A549 (cell line): ENCODE data around the gene SLC66A2. TPM values are rescaled to one million over a fixed set of nuclear protein-coding genes. Genes with fewer than 3 reads are reported as not detected.

Experiments used
- ATAC-seq, 2 experiments: fragments of 200-7000 bp in 1 of 2; fragments of >200 bp in 1 of 2; cut with Nextera tagmentation in 1 of 2; cut with Tn5 transposase in 1 of 2; 3 replicates each; pipeline versions ENCODE4 v1.8.0 to v1.9.1; 2018 to 2020; ENCODE audit warnings: mild to moderate bottlenecking in 1 of 2, moderate library complexity in 1 of 2
- CTCF ChIA-PET: fragments of 300-600 bp; sonication (Branson Sonifier 250); formaldehyde crosslinking; extraction: SDS; loops from one replicate; lab custom pipeline; 2021; ENCODE audit warnings: antibody characterized with exemption, inconsistent platforms; lab: Yijun Ruan, JAX
- POLR2A ChIA-PET: fragments of 350-600 bp; formaldehyde crosslinking; extraction: SDS; loops from one replicate; lab custom pipeline; 2021; ENCODE audit warnings: antibody characterized with exemption, inconsistent platforms; lab: Yijun Ruan, JAX
- DNase-seq, 2 experiments: peaks; one replicate each; pipeline versions ENCODE4 v3.0.0 to v3.0.0-alpha.2; 2011 to 2016; ENCODE audit warnings: low read depth in 1 of 2, low spot score in 1 of 2
- FAIRE-seq: peaks from 2 replicates; lab custom pipeline; 2011; peaks lifted over from hg19 to GRCh38; lab: Jason Lieb, UNC
- H3K27ac ChIP-seq, 2 experiments: fragments of >200 bp; sonication (Bioruptor Twin); formaldehyde crosslinking; 3 replicates each; pipeline ENCODE4 v1.5.1; 2016 to 2017
- H3K4me1 ChIP-seq: fragments of >200 bp; sonication (Bioruptor Twin); formaldehyde crosslinking; 3 replicates; pipeline ENCODE4 v1.6.1; 2016
- H3K4me2 ChIP-seq: fragments of >200 bp; sonication (Bioruptor Twin); formaldehyde crosslinking; 3 replicates; pipeline ENCODE4 v1.6.1; 2016
- H3K4me3 ChIP-seq: fragments of >200 bp; sonication (Bioruptor Twin); formaldehyde crosslinking; 3 replicates; pipeline ENCODE4 v1.5.1; 2016
- H3K9me3 ChIP-seq: fragments of >200 bp; sonication (Bioruptor Twin); formaldehyde crosslinking; 3 replicates; pipeline ENCODE4 v1.6.1; 2016
- BCL3 ChIP-seq: fragments of >200 bp; sonication (Bioruptor Twin); formaldehyde crosslinking; IDR thresholded peaks from 3 replicates; pipeline ENCODE4 v1.6.1; 2016
- E2F6 ChIP-seq: IDR thresholded peaks from 2 replicates; pipeline ENCODE4 v1.6.1; 2012; ENCODE audit warnings: low read depth, borderline replicate concordance
- ELK1 ChIP-seq: fragments of 150-350 bp; IDR thresholded peaks from 2 replicates; pipeline ENCODE4 v1.6.1; 2014; ENCODE audit warnings: low read depth, mild to moderate bottlenecking, low read length
- ESRRA ChIP-seq: fragments of 150-350 bp; IDR thresholded peaks from 2 replicates; pipeline ENCODE4 v1.6.1; 2014; ENCODE audit warnings: mild to moderate bottlenecking, low read length, borderline replicate concordance
- FOSL2 ChIP-seq, 2 experiments: fragments of 450-650 bp in 1 of 2; fragments of >200 bp in 1 of 2; sonication (Bioruptor Twin) in 1 of 2; formaldehyde crosslinking; IDR thresholded peaks; 2 replicates each; pipeline versions ENCODE4 v1.5.0 to v1.6.1; 2016 to 2020; ENCODE audit warnings: mild to moderate bottlenecking in 1 of 2, moderate library complexity in 1 of 2
- HEYL ChIP-seq: fragments of 250-450 bp; sonication (Bioruptor Pico); IDR thresholded peaks from 2 replicates; pipeline ENCODE4 v1.8.0; 2021; ENCODE audit warnings: mild to moderate bottlenecking, moderate library complexity
- JUN ChIP-seq, 2 experiments: fragments of >200 bp; sonication (Bioruptor Twin); formaldehyde crosslinking; IDR thresholded peaks; 2 replicates in 1 of 2; 3 replicates in 1 of 2; pipeline ENCODE4 v1.6.1; 2016 to 2017
- JUNB ChIP-seq: fragments of >200 bp; sonication (Bioruptor Twin); formaldehyde crosslinking; IDR thresholded peaks from 2 replicates; pipeline ENCODE4 v1.6.1; 2016
- KDM1A ChIP-seq: fragments of 200-600 bp; sonication (generic); IDR thresholded peaks from 2 replicates; pipeline ENCODE4 v1.6.1; 2016; ENCODE audit warnings: low read depth, mild to moderate bottlenecking
- MAFK ChIP-seq: fragments of 450-650 bp; IDR thresholded peaks from 2 replicates; pipeline ENCODE4 v1.6.1; 2014; ENCODE audit not compliant: partially characterized antibody
- MAZ ChIP-seq: fragments of 150-350 bp; IDR thresholded peaks from 2 replicates; pipeline ENCODE4 v1.6.1; 2014; ENCODE audit warnings: antibody characterized with exemption, low read depth, low read length, borderline replicate concordance
- MYC ChIP-seq: IDR thresholded peaks from 2 replicates; pipeline ENCODE4 v1.6.1; 2012; ENCODE audit warnings: mild to moderate bottlenecking, inconsistent platforms, low read length, improper control_type of control experiment, borderline replicate concordance
- NFE2L2 ChIP-seq: fragments of 150-350 bp; conservative IDR thresholded peaks from 2 replicates; pipeline ENCODE4 v1.6.1; 2014; ENCODE audit warnings: low read length
- NR3C1 ChIP-seq: fragments of >200 bp; sonication (Bioruptor Twin); formaldehyde crosslinking; IDR thresholded peaks from 3 replicates; pipeline ENCODE4 v1.6.1; 2017
- POLR2A ChIP-seq: IDR thresholded peaks from 2 replicates; pipeline ENCODE4 v1.6.1; 2012; ENCODE audit warnings: mild to moderate bottlenecking, low read length
- RAD21 ChIP-seq, 2 experiments: fragments of >200 bp in 1 of 2; sonication (Bioruptor Twin) in 1 of 2; formaldehyde crosslinking in 1 of 2; IDR thresholded peaks in 1 of 2; conservative IDR thresholded peaks in 1 of 2; 2 replicates in 1 of 2; 3 replicates in 1 of 2; pipeline ENCODE4 v1.6.1; 2012 to 2018; ENCODE audit warnings: inconsistent platforms in 1 of 2
- RNF2 ChIP-seq: fragments of 200-600 bp; sonication (generic); IDR thresholded peaks from 2 replicates; pipeline ENCODE4 v1.6.1; 2016; ENCODE audit warnings: low read depth, mild to moderate bottlenecking, antibody characterized with exemption, moderate library complexity, borderline replicate concordance
- TP53 ChIP-seq: fragments of 250-450 bp; sonication (Bioruptor Pico); IDR thresholded peaks from 2 replicates; pipeline ENCODE4 v1.5.0; 2021; ENCODE audit warnings: mild to moderate bottlenecking, moderate library complexity
- ZC3H11A ChIP-seq: fragments of 450-650 bp; IDR thresholded peaks from 2 replicates; pipeline ENCODE4 v1.6.1; 2014; ENCODE audit warnings: antibody characterized with exemption, mild to moderate bottlenecking
- ZNF302 ChIP-seq: fragments of 250-450 bp; sonication (Bioruptor Pico); IDR thresholded peaks from 2 replicates; pipeline ENCODE4 v1.9.0; 2021; ENCODE audit warnings: inconsistent platforms, mild to moderate bottlenecking, moderate library complexity
- ZSCAN20 ChIP-seq: fragments of 250-450 bp; sonication (Bioruptor Pico); IDR thresholded peaks from 2 replicates; pipeline ENCODE4 v1.8.0; 2022; ENCODE audit warnings: mild to moderate bottlenecking, moderate library complexity
- WGBS: methylation state at CpG from one replicate; pipeline ENCODE4 v1.1.6; 2017; ENCODE audit errors: missing lambda C conversion rate; 5-methylcytosine and 5-hydroxymethylcytosine counted together
- polyA plus RNA-seq, 4 experiments: library from polyadenylated mRNA; depleted of rRNA in 3 of 4; stranded (reverse); fragments of >200 nt; fragmentation: RNase III in 1 of 4; extraction: RNeasy Plus Mini Kit Qiagen cat#74134 plus additional on column Dnase treatment in 1 of 4; gene quantifications; 2 replicates in 3 of 4; 3 replicates in 1 of 4; pipeline ENCODE4 v1.2.3, GENCODE V29; 2011 to 2017

SLC66A2 gene
- polyA plus RNA-seq, 2 of the 4 experiments (the other 2 are of a cell fraction): 4.8 to 11.5 TPM

GRCh38 chr18:79906706-79907105, 44.7 kb downstream of the SLC66A2 start (continued):
- TF ChIP-seq ELK1: no peak
- TF ChIP-seq TP53 (CRISPR knock-in tag): no peak
- no peak for TF ChIP-seq RAD21 (conservative IDR thresholded peaks at IDR 0.05 in 1 of 2, IDR thresholded peaks at IDR 0.05 in 1 of 2)
- TF ChIP-seq ZNF302 (CRISPR knock-in tag): no peak
- no peak for TF ChIP-seq KDM1A

GRCh38 chr18:79905993-79906392, 45.5 kb downstream of the SLC66A2 start:
- 84% methylated on average over 1 of the region's 1 CpG for WGBS
- no peak for TF ChIP-seq FOSL2 (IDR thresholded peaks at IDR 0.05)
- no peak for TF ChIP-seq FOSL2 (CRISPR knock-in tag; IDR thresholded peaks at IDR 0.05)
- no peak for TF ChIP-seq KDM1A
- TF ChIP-seq NFE2L2: no peak
- Histone ChIP-seq H3K4me1 (no peaks in the 10 kb centered on the region), H3K4me3 (no peak overlapping the region), H3K4me2 (no peak overlapping the region), H3K27ac (no peak overlapping the region), H3K9me3 (no peaks in the 10 kb centered on the region)
- ChIA-PET CTCF (no interaction called here), POLR2A (no interaction called here)
- FAIRE-seq (no peak), ATAC-seq (no peak), DNase-seq (no peak)

GRCh38 chr18:79905389-79905911, 46.0 kb downstream of the SLC66A2 start:
- ChIA-PET POLR2A (no interaction called here), CTCF (no interaction called here)
- H3K4me2 ChIP-seq: no peak overlapping the region
- TF ChIP-seq MYC: no peak
- whole genome bisulfite sequencing: 97% methylated on average over 17 of the region's 21 CpGs
- no peak for ATAC-seq
- DNase-seq: no peak
- no peak overlapping the region for H3K4me3 ChIP-seq
- no peaks in the 10 kb centered on the region for H3K9me3 ChIP-seq
- H3K4me1 ChIP-seq: no peaks in the 10 kb centered on the region
- no peak for FAIRE-seq
- no peak overlapping the region for H3K27ac ChIP-seq

- WGBS: 94% methylated on average over 10 of the region's 27 CpGs
- POLR2A ChIA-PET: no interaction called here
- Histone ChIP-seq H3K4me3 (no peak overlapping the region), H3K4me1 (no peaks in the 10 kb centered on the region), H3K27ac (no peak overlapping the region), H3K9me3 (no peaks in the 10 kb centered on the region), H3K4me2 (no peak overlapping the region)
- DNase-seq: no peak
- CTCF ChIA-PET: no interaction called here
- no peak for TF ChIP-seq POLR2A
- TF ChIP-seq ELK1: no peak
- TF ChIP-seq RNF2: no peak
- no peak for TF ChIP-seq E2F6
- no peak for TF ChIP-seq NR3C1
- TF ChIP-seq JUNB: no peak
- ATAC-seq: no peak
- no peak for FAIRE-seq
Observed at GRCh38 chr18:79904357-79905147, 46.9 kb downstream of the SLC66A2 start.

- TF ChIP-seq MAFK: no peak
- no peak for TF ChIP-seq BCL3
- no peak for TF ChIP-seq HEYL
- TF ChIP-seq ZC3H11A: no peak
- no peak for TF ChIP-seq ZSCAN20 (CRISPR knock-in tag)
- TF ChIP-seq ESRRA: no peak
- TF ChIP-seq JUN (IDR thresholded peaks at IDR 0.05): no peak
- TF ChIP-seq MAZ: no peak
- Histone ChIP-seq H3K4me2 (no peak overlapping the region), H3K4me1 (no peaks in the 10 kb centered on the region), H3K27ac (no peak overlapping the region), H3K4me3 (no peak overlapping the region), H3K9me3 (peaks cover under 1% of the 10 kb centered on the region; the same call in 2 of the 3 replicates)
- ATAC-seq (no peak), FAIRE-seq (no peak), DNase-seq (no peak)
- ChIA-PET POLR2A (no interaction called here), CTCF (no interaction called here)
- 80% methylated on average over 1 of the region's 25 CpGs for WGBS
Observed at GRCh38 chr18:79903787-79904356, 47.6 kb downstream of the SLC66A2 start.
